HepG2 (cell line): Measurements from ENCODE around the gene RAD52. TPM values are rescaled to one million over a fixed set of nuclear protein-coding genes. Genes with fewer than 3 reads are reported as not detected.

Experiments used
- ATM ChIP-seq: fragments of 450-650 bp; IDR thresholded peaks from 2 replicates; pipeline ENCODE4 v1.7.1; 2017; ENCODE audit warnings: mild to moderate bottlenecking, borderline replicate concordance
- CBFB ChIP-seq: sonication (generic); formaldehyde crosslinking; IDR thresholded peaks from 2 replicates; pipeline ENCODE4 v1.4.0; 2020; ENCODE audit warnings: missing genetic modification reagents
- CBX1 ChIP-seq: IDR thresholded peaks from one replicate; pipeline ENCODE4 v1.6.1; 2016; ENCODE audit warnings: antibody characterized with exemption, low read depth
- CBX5 ChIP-seq: sonication (generic); formaldehyde crosslinking; IDR thresholded peaks from 2 replicates; pipeline ENCODE4 v1.4.0; 2020; ENCODE audit warnings: missing genetic modification reagents, borderline replicate concordance
- CERS6 ChIP-seq: sonication (generic); formaldehyde crosslinking; IDR thresholded peaks from 2 replicates; pipeline ENCODE4 v1.5.0; 2020; ENCODE audit warnings: missing genetic modification reagents
- GTF3A ChIP-seq: sonication (generic); formaldehyde crosslinking; conservative IDR thresholded peaks from 2 replicates; pipeline ENCODE4 v1.4.0; 2020; ENCODE audit warnings: mild to moderate bottlenecking, missing genetic modification reagents
- HOXA5 ChIP-seq: sonication (generic); formaldehyde crosslinking; IDR thresholded peaks from 2 replicates; pipeline ENCODE4 v1.4.0; 2020; ENCODE audit warnings: missing genetic modification reagents
- MAF1 ChIP-seq: sonication (generic); formaldehyde crosslinking; IDR thresholded peaks from 2 replicates; pipeline ENCODE4 v1.5.0; 2020; ENCODE audit warnings: missing genetic modification reagents, borderline replicate concordance
- MIER3 ChIP-seq: IDR thresholded peaks from 2 replicates; pipeline ENCODE4 v1.6.1; 2016; ENCODE audit warnings: missing compliant biosample characterization, borderline replicate concordance
- MTF2 ChIP-seq: sonication (generic); formaldehyde crosslinking; IDR thresholded peaks from 2 replicates; pipeline ENCODE4 v1.5.0; 2020; ENCODE audit warnings: missing genetic modification reagents, borderline replicate concordance
- NPAS2 ChIP-seq: sonication (generic); formaldehyde crosslinking; IDR thresholded peaks from 2 replicates; pipeline ENCODE4 v1.8.0; 2022; ENCODE audit warnings: mild to moderate bottlenecking, missing genetic modification reagents, borderline replicate concordance
- RARA ChIP-seq: IDR thresholded peaks from 2 replicates; pipeline ENCODE4 v1.6.1; 2016; ENCODE audit warnings: missing genetic modification reagents, missing compliant biosample characterization
- SAP130 ChIP-seq: IDR thresholded peaks from 2 replicates; pipeline ENCODE4 v1.6.1; 2016; ENCODE audit warnings: low read depth
- SMYD3 ChIP-seq: sonication (generic); formaldehyde crosslinking; IDR thresholded peaks from 2 replicates; pipeline ENCODE4 v1.8.1; 2023; ENCODE audit warnings: mild to moderate bottlenecking, missing genetic modification reagents
- SNAPC2 ChIP-seq: sonication (generic); formaldehyde crosslinking; IDR thresholded peaks from 2 replicates; pipeline ENCODE4 v1.8.1; 2022; ENCODE audit warnings: mild to moderate bottlenecking, missing genetic modification reagents
- ZKSCAN5 ChIP-seq: sonication (generic); formaldehyde crosslinking; IDR thresholded peaks from 2 replicates; pipeline ENCODE4 v1.5.1; 2020; ENCODE audit warnings: mild to moderate bottlenecking, missing genetic modification reagents
- ZNF33A ChIP-seq: sonication (generic); formaldehyde crosslinking; IDR thresholded peaks from 2 replicates; pipeline ENCODE4 v1.5.1; 2020; ENCODE audit warnings: missing genetic modification reagents, mild to moderate bottlenecking, moderate library complexity, borderline replicate concordance
- ZNF350 ChIP-seq: sonication (generic); formaldehyde crosslinking; IDR thresholded peaks from 2 replicates; pipeline ENCODE4 v1.4.0; 2020; ENCODE audit warnings: mild to moderate bottlenecking, low read depth, missing genetic modification reagents, borderline replicate concordance
- ZNF687 ChIP-seq: sonication (generic); formaldehyde crosslinking; IDR thresholded peaks from 2 replicates; pipeline ENCODE4 v1.5.1; 2020; ENCODE audit warnings: mild to moderate bottlenecking, missing genetic modification reagents, moderate library complexity
- polyA plus RNA-seq, 8 experiments: library from polyadenylated mRNA; depleted of rRNA in 3 of 8; stranded (reverse) in 7 of 8; unstranded in 1 of 8; fragments of >200 nt; fragmentation: Illumina TruSeq in 4 of 8; extraction: Trizol in 4 of 8; gene quantifications; 2 replicates each; pipeline versions ENCODE4 v1.2.1 to v1.2.3, GENCODE V29; 2011 to 2016; ENCODE audit warnings: low read depth in 4 of 8, missing spikeins in 1 of 8, mixed read lengths in 1 of 8; ENCODE audit not compliant: insufficient read depth in 1 of 8
- total RNA-seq, 5 experiments: library from RNA; depleted of rRNA; stranded (reverse); fragments of >200 nt; fragmentation: Illumina TruSeq; extraction: Trizol; gene quantifications; 2 replicates each; pipeline ENCODE4 v1.2.3, GENCODE V29; 2016; ENCODE audit warnings: low read depth in 1 of 5
- TF ChIP-seq, protein P1 (sequence below): sonication (generic); formaldehyde crosslinking; IDR thresholded peaks from 2 replicates; pipeline ENCODE4 v1.8.0; 2022; ENCODE audit warnings: missing genetic modification reagents, mild to moderate bottlenecking, inconsistent platforms, borderline replicate concordance
- TF ChIP-seq, protein P2 (sequence below): IDR thresholded peaks from 2 replicates; pipeline ENCODE4 v1.6.1; 2012; ENCODE audit warnings: low read length, improper control_type of control experiment

Gene RAD52
- total and polyA plus RNA-seq, 2 of the 13 experiments (the other 11 are each of a cell fraction or from before 2014, with no cell fraction given) = 14.3 to 19.9 TPM

- TF ChIP-seq GTF3A (CRISPR knock-in tag) = no peak
- TF ChIP-seq CERS6 (CRISPR knock-in tag) = no peak
- TF ChIP-seq ZNF350 = peak; percentile 90
- no peak for TF ChIP-seq MTF2 (CRISPR knock-in tag)
- TF ChIP-seq RARA (CRISPR knock-in tag) = no peak
- no peak for TF ChIP-seq SNAPC2 (CRISPR knock-in tag)
- TF ChIP-seq CBFB = 0 out of 2 replicates have a peak, but pooled peaks have one; percentile 19
- peak; percentile 98 for TF ChIP-seq ZNF687 (CRISPR knock-in tag)
- TF ChIP-seq NPAS2 = no peak
- no peak for TF ChIP-seq ATM
- no peak; the same call in 1 of the 2 replicates for TF ChIP-seq HOXA5 (CRISPR knock-in tag)
- TF ChIP-seq ZKSCAN5 (CRISPR knock-in tag) = no peak
- TF ChIP-seq ZNF33A (CRISPR knock-in tag) = no peak
- no peak for TF ChIP-seq MIER3 (CRISPR knock-in tag)
- TF ChIP-seq, protein P1, sequence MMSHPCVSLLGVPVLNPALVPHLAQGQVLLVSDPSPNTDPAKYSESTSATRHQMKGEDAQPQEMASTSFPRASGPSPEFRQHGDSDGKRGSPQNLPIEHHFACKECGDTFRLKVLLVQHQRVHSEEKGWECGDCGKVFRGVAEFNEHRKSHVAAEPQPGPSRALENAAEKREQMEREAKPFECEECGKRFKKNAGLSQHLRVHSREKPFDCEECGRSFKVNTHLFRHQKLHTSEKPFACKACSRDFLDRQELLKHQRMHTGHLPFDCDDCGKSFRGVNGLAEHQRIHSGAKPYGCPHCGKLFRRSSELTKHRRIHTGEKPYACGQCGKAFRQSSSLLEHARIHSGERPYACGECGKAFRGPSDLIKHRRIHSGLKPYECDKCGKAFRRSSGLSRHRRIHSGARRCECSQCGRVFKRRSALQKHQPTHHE (CRISPR knock-in tag) = peak; percentile 53; the same call in 1 of the 2 replicates
- no peak for TF ChIP-seq SMYD3 (CRISPR knock-in tag)
- 0 out of 2 replicates have a peak, but pooled peaks have one; percentile 29 for TF ChIP-seq MAF1 (CRISPR knock-in tag)
- TF ChIP-seq SAP130 = peak; percentile 81
- no peak for TF ChIP-seq CBX1
- TF ChIP-seq CBX5 (CRISPR knock-in tag) = no peak; the same call in 1 of the 2 replicates
- TF ChIP-seq, protein P2, sequence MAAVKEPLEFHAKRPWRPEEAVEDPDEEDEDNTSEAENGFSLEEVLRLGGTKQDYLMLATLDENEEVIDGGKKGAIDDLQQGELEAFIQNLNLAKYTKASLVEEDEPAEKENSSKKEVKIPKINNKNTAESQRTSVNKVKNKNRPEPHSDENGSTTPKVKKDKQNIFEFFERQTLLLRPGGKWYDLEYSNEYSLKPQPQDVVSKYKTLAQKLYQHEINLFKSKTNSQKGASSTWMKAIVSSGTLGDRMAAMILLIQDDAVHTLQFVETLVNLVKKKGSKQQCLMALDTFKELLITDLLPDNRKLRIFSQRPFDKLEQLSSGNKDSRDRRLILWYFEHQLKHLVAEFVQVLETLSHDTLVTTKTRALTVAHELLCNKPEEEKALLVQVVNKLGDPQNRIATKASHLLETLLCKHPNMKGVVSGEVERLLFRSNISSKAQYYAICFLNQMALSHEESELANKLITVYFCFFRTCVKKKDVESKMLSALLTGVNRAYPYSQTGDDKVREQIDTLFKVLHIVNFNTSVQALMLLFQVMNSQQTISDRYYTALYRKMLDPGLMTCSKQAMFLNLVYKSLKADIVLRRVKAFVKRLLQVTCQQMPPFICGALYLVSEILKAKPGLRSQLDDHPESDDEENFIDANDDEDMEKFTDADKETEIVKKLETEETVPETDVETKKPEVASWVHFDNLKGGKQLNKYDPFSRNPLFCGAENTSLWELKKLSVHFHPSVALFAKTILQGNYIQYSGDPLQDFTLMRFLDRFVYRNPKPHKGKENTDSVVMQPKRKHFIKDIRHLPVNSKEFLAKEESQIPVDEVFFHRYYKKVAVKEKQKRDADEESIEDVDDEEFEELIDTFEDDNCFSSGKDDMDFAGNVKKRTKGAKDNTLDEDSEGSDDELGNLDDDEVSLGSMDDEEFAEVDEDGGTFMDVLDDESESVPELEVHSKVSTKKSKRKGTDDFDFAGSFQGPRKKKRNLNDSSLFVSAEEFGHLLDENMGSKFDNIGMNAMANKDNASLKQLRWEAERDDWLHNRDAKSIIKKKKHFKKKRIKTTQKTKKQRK = no peak
Observed at GRCh38 chr12:990661-991349, 41.3 kb upstream of the RAD52 start, which contains the start of gene ERC1 (continued).
